ENCODE results near the gene NFYA. TPM values are rescaled to one million over a fixed set of nuclear protein-coding genes. Genes with fewer than 3 reads are reported as not detected.

NFYA gene
- total and polyA plus RNA-seq, 2 of the 13 experiments (the other 11 are each of a cell fraction or from before 2014, with no cell fraction given) = 16.0 to 22.9 TPM

GRCh38 chr6:41027799-41028560 lies 44.8 kb upstream of the NFYA start (continued):
- TF ChIP-seq ZBTB2 (CRISPR knock-in tag; IDR thresholded peaks at IDR 0.05; ENCODE audit: low read depth) (no peak), SP140L (CRISPR knock-in tag; IDR thresholded peaks at IDR 0.05; ENCODE audit: borderline replicate concordance) (no peak), HOXA9 (CRISPR knock-in tag; IDR thresholded peaks at IDR 0.05; ENCODE audit: borderline replicate concordance) (no peak), CC2D1A (CRISPR knock-in tag; IDR thresholded peaks at IDR 0.05) (no peak), ISX (CRISPR knock-in tag; conservative IDR thresholded peaks at IDR 0.05) (no peak), GZF1 (CRISPR knock-in tag; IDR thresholded peaks at IDR 0.05) (no peak), ZNF883 (CRISPR knock-in tag; IDR thresholded peaks at IDR 0.05; ENCODE audit: not compliant biosample characterization) (peak; percentile 92), STAG1 (CRISPR knock-in tag; IDR thresholded peaks at IDR 0.05) (peak; percentile 99), MAF1 (CRISPR knock-in tag; IDR thresholded peaks at IDR 0.05; ENCODE audit: borderline replicate concordance) (no peak; the same call in 1 of the 2 replicates), HMG20B (CRISPR knock-in tag; conservative IDR thresholded peaks at IDR 0.05) (no peak), JUN (CRISPR knock-in tag; IDR thresholded peaks at IDR 0.05) (no peak; the same call in 1 of the 2 replicates), ADNP (CRISPR knock-in tag; IDR thresholded peaks at IDR 0.05) (no peak), CENPT (CRISPR knock-in tag; IDR thresholded peaks at IDR 0.05; ENCODE audit: low read depth) (no peak), ZBTB8A (CRISPR knock-in tag; IDR thresholded peaks at IDR 0.05; ENCODE audit: borderline replicate concordance, low read depth) (no peak)
- TF ChIP-seq, protein P1, sequence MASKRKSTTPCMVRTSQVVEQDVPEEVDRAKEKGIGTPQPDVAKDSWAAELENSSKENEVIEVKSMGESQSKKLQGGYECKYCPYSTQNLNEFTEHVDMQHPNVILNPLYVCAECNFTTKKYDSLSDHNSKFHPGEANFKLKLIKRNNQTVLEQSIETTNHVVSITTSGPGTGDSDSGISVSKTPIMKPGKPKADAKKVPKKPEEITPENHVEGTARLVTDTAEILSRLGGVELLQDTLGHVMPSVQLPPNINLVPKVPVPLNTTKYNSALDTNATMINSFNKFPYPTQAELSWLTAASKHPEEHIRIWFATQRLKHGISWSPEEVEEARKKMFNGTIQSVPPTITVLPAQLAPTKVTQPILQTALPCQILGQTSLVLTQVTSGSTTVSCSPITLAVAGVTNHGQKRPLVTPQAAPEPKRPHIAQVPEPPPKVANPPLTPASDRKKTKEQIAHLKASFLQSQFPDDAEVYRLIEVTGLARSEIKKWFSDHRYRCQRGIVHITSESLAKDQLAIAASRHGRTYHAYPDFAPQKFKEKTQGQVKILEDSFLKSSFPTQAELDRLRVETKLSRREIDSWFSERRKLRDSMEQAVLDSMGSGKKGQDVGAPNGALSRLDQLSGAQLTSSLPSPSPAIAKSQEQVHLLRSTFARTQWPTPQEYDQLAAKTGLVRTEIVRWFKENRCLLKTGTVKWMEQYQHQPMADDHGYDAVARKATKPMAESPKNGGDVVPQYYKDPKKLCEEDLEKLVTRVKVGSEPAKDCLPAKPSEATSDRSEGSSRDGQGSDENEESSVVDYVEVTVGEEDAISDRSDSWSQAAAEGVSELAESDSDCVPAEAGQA (IDR thresholded peaks at IDR 0.05; ENCODE audit: low read depth) = no peak
- TF ChIP-seq, protein P1 (CRISPR knock-in tag; IDR thresholded peaks at IDR 0.05; ENCODE audit: borderline replicate concordance) = no peak; the same call in 1 of the 2 replicates
- TF ChIP-seq, protein P2, sequence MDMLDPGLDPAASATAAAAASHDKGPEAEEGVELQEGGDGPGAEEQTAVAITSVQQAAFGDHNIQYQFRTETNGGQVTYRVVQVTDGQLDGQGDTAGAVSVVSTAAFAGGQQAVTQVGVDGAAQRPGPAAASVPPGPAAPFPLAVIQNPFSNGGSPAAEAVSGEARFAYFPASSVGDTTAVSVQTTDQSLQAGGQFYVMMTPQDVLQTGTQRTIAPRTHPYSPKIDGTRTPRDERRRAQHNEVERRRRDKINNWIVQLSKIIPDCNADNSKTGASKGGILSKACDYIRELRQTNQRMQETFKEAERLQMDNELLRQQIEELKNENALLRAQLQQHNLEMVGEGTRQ (IDR thresholded peaks at IDR 0.05; ENCODE audit: low read depth, low read length) = no peak
- TF ChIP-seq, protein P2 (CRISPR knock-in tag; IDR thresholded peaks at IDR 0.05; ENCODE audit: borderline replicate concordance) = no peak
